Measurements from ENCODE around the gene CALR3. TPM values are rescaled to one million over a fixed set of nuclear protein-coding genes. Genes with fewer than 3 reads are reported as not detected.
A peak's percentile ranks its signal among the peaks of the same experiment; 100 is the strongest.
"Not testable (repeated sequence)": the region's sequence is repeated elsewhere in the genome, so short reads cannot be mapped to it uniquely, and the experiment has no call there.

Gene CALR3
- total and polyA plus RNA-seq, 12 donors, result 0.22 TPM; not detected in 11

- WGBS, 2 donors, result 75 to 98% methylated on average over 2 of the region's 2 CpGs
- no peak for TF ChIP-seq CTCF (IDR thresholded peaks at IDR 0.05)
- no peak overlapping the region for H3K27ac ChIP-seq
- intact Hi-C loops (cut with DNase I), result loop anchor here in 1 of 10 donors (1.0 kb wide), 1 partner anchor 23 kb away; the partner anchor contains the start of genes C19orf44 and CALR3
- peaks cover 0 to 8% (median 0%) of the 10 kb centered on the region in 11 donors for H3K9me3 ChIP-seq
- peaks cover 16 to 39% (median 33%) of the 10 kb centered on the region in 9 donors for H3K4me1 ChIP-seq
- ATAC-seq (no peak), DNase-seq (no peak)
- no peaks in the 10 kb centered on the region for H3K27me3 ChIP-seq
- H3K36me3 ChIP-seq, result no peaks in the 10 kb centered on the region
- no peak overlapping the region for H3K4me3 ChIP-seq
Measured at GRCh38 chr19:16472992-16473391, 23.0 kb downstream of the CALR3 start.

GRCh38 chr19:16472559-16472899 lies 23.4 kb downstream of the CALR3 start:
- H3K4me3 ChIP-seq, result peak overlapping the region in 8 of 10 donors; percentile 87 to 97 (median 94)
- peak overlapping the region in 9 of 10 donors; percentile 81 to 93 (median 90) for H3K27ac ChIP-seq
- not testable (repeated sequence) for H3K36me3 ChIP-seq, ATAC-seq, DNase-seq, H3K9me3 ChIP-seq, H3K27me3 ChIP-seq
- intact Hi-C loops (cut with DNase I), result loop anchor here in 1 of 10 donors (1.0 kb wide), 1 partner anchor 24 kb away; the partner anchor contains the start of genes C19orf44 and CALR3
- 73 to 77% methylated on average over 2 of the region's 2 CpGs for WGBS, 2 donors
- peaks cover 19 to 44% (median 37%) of the 10 kb centered on the region in 9 donors for H3K4me1 ChIP-seq

GRCh38 chr19:16470911-16471811 lies 24.8 kb downstream of the CALR3 start:
- Histone ChIP-seq H3K36me3 (peaks cover 0 to 3% (median 0%) of the 10 kb centered on the region in 9 donors), H3K4me1 (peaks cover 22 to 57% (median 47%) of the 10 kb centered on the region in 9 donors), H3K27ac (peak overlapping the region; percentile 71 to 92 (median 87)), H3K4me3 (peak overlapping the region; percentile 67 to 97 (median 94)), H3K27me3 (no peaks in the 10 kb centered on the region), H3K9me3 (peaks cover 0 to 8% (median 0%) of the 10 kb centered on the region in 11 donors)
- DNase-seq (peak in 1 of 2 donors; percentile 25), ATAC-seq (peak in 2 of 8 donors; percentile 4 to 9)
- intact Hi-C loops (cut with DNase I), result no loop called here
- WGBS, 2 donors, result 1 to 4% methylated on average over 57 to 67 of the region's 67 CpGs
- no peak for TF ChIP-seq CTCF (IDR thresholded peaks at IDR 0.05)

- no peak for TF ChIP-seq CTCF (IDR thresholded peaks at IDR 0.05)
- H3K4me3 ChIP-seq, result peak overlapping the region in 9 of 10 donors; percentile 87 to 97 (median 94)
- intact Hi-C loops (cut with DNase I), result no loop called here
- no peak for DNase-seq
- H3K4me1 ChIP-seq, result peaks cover 22 to 60% (median 51%) of the 10 kb centered on the region in 9 donors
- no peaks in the 10 kb centered on the region for H3K27me3 ChIP-seq
- ATAC-seq, result no peak
- H3K36me3 ChIP-seq, result peaks cover 0 to 5% (median 0%) of the 10 kb centered on the region in 9 donors
- H3K9me3 ChIP-seq, result peaks cover 0 to 8% (median 0%) of the 10 kb centered on the region in 11 donors
- 16 to 19% methylated on average over 7 of the region's 7 CpGs for WGBS, 2 donors
- H3K27ac ChIP-seq, result peak overlapping the region in 6 of 10 donors; percentile 83 to 92 (median 90)
Measured at GRCh38 chr19:16470541-16470910, 25.4 kb downstream of the CALR3 start.

Data from heart right ventricle (tissue), 16 donors.